T-helper 17 cell (primary cell): Measurements from ENCODE around the gene GLTP. TPM values are rescaled to one million over a fixed set of nuclear protein-coding genes. Genes with fewer than 3 reads are reported as not detected.
A peak's percentile ranks its signal among the peaks of the same experiment; 100 is the strongest.
"Not testable (repeated sequence)": the region's sequence is repeated elsewhere in the genome, so short reads cannot be mapped to it uniquely, and the experiment has no call there.

Experiments used
- ATAC-seq: fragments of 150-1000 bp; cut with Tn5 transposase; 2 replicates; pipeline ENCODE4 v1.10.0; 2021; ENCODE audit warnings: mild to moderate bottlenecking, moderate library complexity
- DNase-seq, 3 donors: peaks; one replicate each; pipeline versions ENCODE4 v3.0.0 to v3.0.0-alpha.2; 2020 to 2021
- H3K9me3 ChIP-seq: one replicate; pipeline ENCODE4 v1.7.0; 2013; ENCODE audit warnings: low read length, mild to moderate bottlenecking; ENCODE audit not compliant: control insufficient read depth, poor library complexity, severe bottlenecking
- H3K27ac Mint-ChIP-seq: one replicate; pipeline ENCODE4 v1.8.0; 2022; ENCODE audit warnings: mild to moderate bottlenecking, moderate library complexity, mixed read lengths
- H3K27me3 Mint-ChIP-seq: one replicate; pipeline ENCODE4 v1.8.0; 2022; ENCODE audit warnings: mixed read lengths
- H3K36me3 Mint-ChIP-seq: one replicate; pipeline ENCODE4 v1.8.0; 2022; ENCODE audit warnings: low read depth, mixed read lengths
- H3K4me1 Mint-ChIP-seq: one replicate; pipeline ENCODE4 v1.8.0; 2022; ENCODE audit warnings: mild to moderate bottlenecking, mixed read lengths
- H3K4me3 Mint-ChIP-seq: one replicate; pipeline ENCODE4 v1.8.0; 2022; ENCODE audit warnings: mild to moderate bottlenecking, moderate library complexity, mixed read lengths
- total RNA-seq, 4 donors: library from RNA in 2 of 4; stranded (reverse) in 2 of 4; gene quantifications; one replicate each; pipeline ENCODE4 v1.2.3 and lab custom pipeline; 2022 to 2026

GLTP gene
- total RNA-seq, 2 donors from 2014 or later, result 28.3 to 29.4 TPM

GRCh38 chr12:109916045-109916444 lies 35.7 kb upstream of the GLTP start:
- peaks cover 4% of the 10 kb centered on the region for H3K36me3 Mint-ChIP-seq
- DNase-seq, result no peak
- no peaks in the 10 kb centered on the region for H3K27me3 Mint-ChIP-seq
- H3K27ac Mint-ChIP-seq, result no peak overlapping the region
- H3K4me3 Mint-ChIP-seq, result no peak overlapping the region
- H3K9me3 ChIP-seq, result no peaks in the 10 kb centered on the region
- H3K4me1 Mint-ChIP-seq, result peaks cover 3% of the 10 kb centered on the region
- no peak for ATAC-seq

- no peaks in the 10 kb centered on the region for H3K27me3 Mint-ChIP-seq
Observed at GRCh38 chr12:109915171-109916040, 35.1 kb upstream of the GLTP start.

GRCh38 chr12:109914461-109914860 lies 34.1 kb upstream of the GLTP start:
- DNase-seq, result no peak
- Mint-ChIP-seq H3K4me3 (no peak overlapping the region), H3K4me1 (peaks cover 8% of the 10 kb centered on the region), H3K27ac (peak overlapping the region; percentile 32), H3K36me3 (peaks cover 4% of the 10 kb centered on the region), H3K27me3 (no peaks in the 10 kb centered on the region)
- no peaks in the 10 kb centered on the region for H3K9me3 ChIP-seq
- ATAC-seq, result no peak

More at GRCh38 chr12:109915171-109916040, 35.1 kb upstream of the GLTP start:
- Mint-ChIP-seq H3K36me3 (peaks cover 4% of the 10 kb centered on the region), H3K27ac (no peak overlapping the region), H3K4me1 (peaks cover 8% of the 10 kb centered on the region), H3K4me3 (no peak overlapping the region)
- ATAC-seq (no peak), DNase-seq (no peak)
- H3K9me3 ChIP-seq, result no peaks in the 10 kb centered on the region

- no peak overlapping the region for H3K4me3 Mint-ChIP-seq
- H3K27me3 Mint-ChIP-seq, result no peaks in the 10 kb centered on the region
- H3K36me3 Mint-ChIP-seq, result peaks cover 7% of the 10 kb centered on the region
- no peak for ATAC-seq
- no peaks in the 10 kb centered on the region for H3K9me3 ChIP-seq
- no peak for DNase-seq
- no peak overlapping the region for H3K27ac Mint-ChIP-seq
- peaks cover 12% of the 10 kb centered on the region for H3K4me1 Mint-ChIP-seq
Observed at GRCh38 chr12:109912855-109913321, 32.5 kb upstream of the GLTP start.

GRCh38 chr12:109910969-109911348 lies 30.6 kb upstream of the GLTP start:
- Mint-ChIP-seq H3K36me3 (peaks cover 8% of the 10 kb centered on the region), H3K27ac (peak overlapping the region; percentile 49), H3K27me3 (no peaks in the 10 kb centered on the region), H3K4me3 (no peak overlapping the region), H3K4me1 (peaks cover 12% of the 10 kb centered on the region)
- no peak for DNase-seq
- peak; percentile 25 for ATAC-seq
- H3K9me3 ChIP-seq, result no peaks in the 10 kb centered on the region

- Mint-ChIP-seq H3K27me3 (no peaks in the 10 kb centered on the region), H3K4me1 (peaks cover 12% of the 10 kb centered on the region), H3K27ac (peak overlapping the region; percentile 49), H3K4me3 (no peak overlapping the region), H3K36me3 (peaks cover 6% of the 10 kb centered on the region)
- DNase-seq (no peak), ATAC-seq (no peak)
- H3K9me3 ChIP-seq, result no peaks in the 10 kb centered on the region
Observed at GRCh38 chr12:109910254-109910968, 30.1 kb upstream of the GLTP start.

- no peak overlapping the region for H3K27ac Mint-ChIP-seq
- H3K36me3 Mint-ChIP-seq, result peaks cover 11% of the 10 kb centered on the region
- no peaks in the 10 kb centered on the region for H3K9me3 ChIP-seq
- DNase-seq (no peak), ATAC-seq (no peak)
- H3K4me1 Mint-ChIP-seq, result peaks cover 14% of the 10 kb centered on the region
- H3K27me3 Mint-ChIP-seq, result no peaks in the 10 kb centered on the region
- H3K4me3 Mint-ChIP-seq, result no peak overlapping the region
Observed at GRCh38 chr12:109905301-109905700, 25.0 kb upstream of the GLTP start.

- peaks cover 10% of the 10 kb centered on the region for H3K36me3 Mint-ChIP-seq
- H3K9me3 ChIP-seq, result no peaks in the 10 kb centered on the region
- no peak overlapping the region for H3K4me3 Mint-ChIP-seq
- H3K4me1 Mint-ChIP-seq, result peaks cover 15% of the 10 kb centered on the region
- H3K27me3 Mint-ChIP-seq, result no peaks in the 10 kb centered on the region
- DNase-seq (no peak), ATAC-seq (no peak)
- H3K27ac Mint-ChIP-seq, result peak overlapping the region; percentile 29
Observed at GRCh38 chr12:109902891-109903418, 22.6 kb upstream of the GLTP start.

GRCh38 chr12:109900752-109901580 lies 20.6 kb upstream of the GLTP start:
- ATAC-seq (no peak), DNase-seq (no peak)
- no peaks in the 10 kb centered on the region for H3K9me3 ChIP-seq
- Mint-ChIP-seq H3K27me3 (no peaks in the 10 kb centered on the region), H3K36me3 (peaks cover 7% of the 10 kb centered on the region), H3K4me1 (peaks cover 15% of the 10 kb centered on the region), H3K27ac (peak overlapping the region; percentile 97), H3K4me3 (peak overlapping the region; percentile 99)

GRCh38 chr12:109899783-109900751 lies 19.7 kb upstream of the GLTP start, which contains the start of gene TCHP:
Gene TCHP, plus strand, starts transcription at chr12:109900274. Its CDS starts 2,753 bp downstream, at chr12:109903027.
- no peaks in the 10 kb centered on the region for H3K27me3 Mint-ChIP-seq
- peaks cover 6% of the 10 kb centered on the region for H3K36me3 Mint-ChIP-seq
- peaks cover 15% of the 10 kb centered on the region for H3K4me1 Mint-ChIP-seq
- peak; percentile 94 for ATAC-seq
- H3K4me3 Mint-ChIP-seq, result peak within 1 kb of the TSS; percentile 99
- peak within 1 kb of the TSS; percentile 97 for H3K27ac Mint-ChIP-seq
- DNase-seq, result peak; percentile 44 to 61 (median 58)
- H3K9me3 ChIP-seq, result no peaks in the 10 kb centered on the region

- Mint-ChIP-seq H3K4me3 (peak overlapping the region; percentile 99), H3K27ac (peak overlapping the region; percentile 97), H3K4me1 (peaks cover 15% of the 10 kb centered on the region)
- not testable (repeated sequence) for DNase-seq, H3K9me3 ChIP-seq, H3K36me3 Mint-ChIP-seq, ATAC-seq, H3K27me3 Mint-ChIP-seq
Observed at GRCh38 chr12:109899345-109899744, 19.0 kb upstream of the GLTP start.

GRCh38 chr12:109897029-109897428 lies 16.7 kb upstream of the GLTP start:
- Mint-ChIP-seq H3K27ac (no peak overlapping the region), H3K27me3 (no peaks in the 10 kb centered on the region), H3K4me1 (peaks cover 17% of the 10 kb centered on the region), H3K4me3 (no peak overlapping the region), H3K36me3 (peaks cover 3% of the 10 kb centered on the region)
- DNase-seq, result no peak
- ATAC-seq, result no peak
- H3K9me3 ChIP-seq, result no peaks in the 10 kb centered on the region
